Astrocyte of the spinal cord (primary cell): ENCODE data around the gene ENPP3.

ENCODE experiments used
- DNase-seq: peaks from one replicate; pipeline ENCODE4 v3.0.0; 2011; ENCODE audit warnings: low read depth, low spot score
- H3K4me3 ChIP-seq: 2 replicates; pipeline ENCODE4 v1.5.1; 2011; ENCODE audit warnings: low read depth, mild to moderate bottlenecking, low read length, moderate library complexity
- in situ Hi-C: cut with HindIII; loops from 2 replicates; pipeline ENCODE4 v1.10.0; 2017; ENCODE audit warnings: low sequenced_read_pairs
- TF ChIP-seq, protein P1 (sequence below): IDR thresholded peaks from 2 replicates; pipeline ENCODE4 v1.5.1; 2012; ENCODE audit warnings: low read depth, mild to moderate bottlenecking, low read length, inconsistent platforms

Gene ENPP3

DNA sequence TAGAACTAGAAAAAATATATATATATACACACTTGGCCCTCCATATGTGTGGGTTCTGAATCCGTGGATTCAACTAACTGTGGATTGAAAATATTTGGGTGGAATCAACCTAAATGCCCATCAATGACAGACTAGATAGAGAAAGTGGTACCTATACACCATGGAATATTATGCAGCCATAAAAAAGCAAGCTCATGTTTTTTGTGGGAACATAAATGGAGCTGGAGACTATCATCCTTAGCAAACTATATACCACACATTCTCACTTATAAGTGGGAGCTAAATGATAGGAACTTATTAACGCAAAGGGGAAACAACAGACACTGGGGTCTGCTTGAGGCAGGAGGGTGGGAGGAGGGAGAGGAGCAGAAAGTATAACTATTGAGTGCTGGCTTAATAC lies 36.1 kb downstream of the ENPP3 start:
- H3K4me3 ChIP-seq = no peak overlapping the region
- DNase-seq = no peak
- TF ChIP-seq, protein P1, sequence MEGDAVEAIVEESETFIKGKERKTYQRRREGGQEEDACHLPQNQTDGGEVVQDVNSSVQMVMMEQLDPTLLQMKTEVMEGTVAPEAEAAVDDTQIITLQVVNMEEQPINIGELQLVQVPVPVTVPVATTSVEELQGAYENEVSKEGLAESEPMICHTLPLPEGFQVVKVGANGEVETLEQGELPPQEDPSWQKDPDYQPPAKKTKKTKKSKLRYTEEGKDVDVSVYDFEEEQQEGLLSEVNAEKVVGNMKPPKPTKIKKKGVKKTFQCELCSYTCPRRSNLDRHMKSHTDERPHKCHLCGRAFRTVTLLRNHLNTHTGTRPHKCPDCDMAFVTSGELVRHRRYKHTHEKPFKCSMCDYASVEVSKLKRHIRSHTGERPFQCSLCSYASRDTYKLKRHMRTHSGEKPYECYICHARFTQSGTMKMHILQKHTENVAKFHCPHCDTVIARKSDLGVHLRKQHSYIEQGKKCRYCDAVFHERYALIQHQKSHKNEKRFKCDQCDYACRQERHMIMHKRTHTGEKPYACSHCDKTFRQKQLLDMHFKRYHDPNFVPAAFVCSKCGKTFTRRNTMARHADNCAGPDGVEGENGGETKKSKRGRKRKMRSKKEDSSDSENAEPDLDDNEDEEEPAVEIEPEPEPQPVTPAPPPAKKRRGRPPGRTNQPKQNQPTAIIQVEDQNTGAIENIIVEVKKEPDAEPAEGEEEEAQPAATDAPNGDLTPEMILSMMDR = no peak
- in situ Hi-C loops = no loop called here

DNA sequence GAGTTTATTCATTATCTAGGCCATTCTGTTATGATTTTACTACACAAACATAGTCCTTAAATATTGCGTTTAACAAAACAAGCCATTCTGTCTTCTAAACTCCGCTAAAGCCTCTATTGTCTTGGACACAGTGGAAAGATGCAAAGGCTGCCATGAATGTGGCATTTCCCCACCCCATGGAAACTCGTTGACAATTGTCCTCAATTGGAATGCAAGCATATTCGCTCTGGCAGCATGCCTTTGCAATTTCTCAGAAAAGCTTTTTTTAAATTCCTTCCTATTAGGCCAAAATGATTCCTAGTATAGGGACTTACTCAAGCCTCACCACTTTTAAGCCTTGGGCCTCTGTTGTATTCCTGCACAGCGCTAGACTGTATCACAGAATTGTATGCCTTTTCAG lies 41.3 kb downstream of the ENPP3 start:
- DNase-seq = no peak
- in situ Hi-C loops = no loop called here
- TF ChIP-seq, protein P1 = no peak
- no peak overlapping the region for H3K4me3 ChIP-seq

DNA sequence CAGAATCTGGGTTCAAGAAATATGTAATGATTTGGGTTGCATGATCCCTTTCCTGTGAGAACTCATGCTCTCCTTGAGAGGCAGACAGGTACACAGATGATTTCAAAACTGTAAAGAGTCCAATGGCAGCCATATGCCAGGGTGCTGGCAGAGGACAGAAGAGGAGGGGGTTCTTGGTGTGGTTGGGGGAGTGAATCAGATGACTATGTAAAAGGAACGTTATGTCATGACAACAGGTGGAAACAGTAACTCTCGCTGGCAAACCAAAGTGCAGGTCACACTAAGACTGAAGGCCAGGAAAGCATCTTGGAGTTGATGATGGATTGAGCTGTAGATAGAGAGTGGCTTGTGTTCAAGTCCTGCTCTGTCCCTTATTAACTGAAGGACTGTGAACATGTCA lies 43.8 kb downstream of the ENPP3 start:
- TF ChIP-seq, protein P1 = no peak
- no peak for DNase-seq
- in situ Hi-C loops = no loop called here
- H3K4me3 ChIP-seq = no peak overlapping the region

DNA sequence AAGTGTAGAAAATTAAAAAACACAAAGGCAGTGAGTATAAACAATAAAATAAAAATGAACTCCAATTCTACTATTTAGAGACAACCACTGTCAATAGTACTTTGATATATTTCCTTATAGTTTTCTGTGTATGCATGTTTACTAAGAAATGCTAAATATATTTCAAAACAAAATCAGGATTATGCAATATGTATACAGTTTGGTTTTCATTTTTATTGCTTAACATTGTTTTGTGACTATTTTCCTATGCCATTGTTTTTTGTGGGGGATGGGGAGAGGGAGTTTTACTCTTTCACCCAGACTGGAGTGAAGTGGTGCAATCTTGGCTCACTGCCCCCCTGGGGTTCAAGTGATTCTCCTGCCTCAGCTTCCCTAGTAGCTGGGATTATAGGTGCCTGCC lies 44.5 kb downstream of the ENPP3 start:
- no peak overlapping the region for H3K4me3 ChIP-seq
- DNase-seq = no peak
- in situ Hi-C loops = no loop called here
- TF ChIP-seq, protein P1 = no peak

DNA sequence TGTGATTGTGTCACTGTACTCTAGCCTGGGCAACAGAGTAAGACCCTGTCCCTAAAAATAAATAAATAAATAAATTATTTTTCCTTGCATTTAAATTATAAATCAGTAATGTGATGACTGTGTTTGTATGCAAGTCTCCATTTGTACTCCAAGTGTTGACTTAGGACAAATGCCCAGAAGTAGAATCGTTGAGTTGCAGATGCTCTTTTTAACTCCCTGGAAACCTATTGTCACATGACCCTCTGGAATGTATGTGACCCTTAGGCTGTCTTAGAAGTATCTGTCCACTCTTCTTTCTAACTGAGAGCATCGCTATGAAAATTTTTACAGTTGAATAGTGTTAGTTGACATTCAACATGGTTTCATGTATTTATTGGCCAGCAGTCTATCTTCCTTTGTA lies 45.3 kb downstream of the ENPP3 start:
- in situ Hi-C loops = no loop called here
- H3K4me3 ChIP-seq = no peak overlapping the region
- peak; percentile 14 for DNase-seq
- TF ChIP-seq, protein P1 = no peak

DNA sequence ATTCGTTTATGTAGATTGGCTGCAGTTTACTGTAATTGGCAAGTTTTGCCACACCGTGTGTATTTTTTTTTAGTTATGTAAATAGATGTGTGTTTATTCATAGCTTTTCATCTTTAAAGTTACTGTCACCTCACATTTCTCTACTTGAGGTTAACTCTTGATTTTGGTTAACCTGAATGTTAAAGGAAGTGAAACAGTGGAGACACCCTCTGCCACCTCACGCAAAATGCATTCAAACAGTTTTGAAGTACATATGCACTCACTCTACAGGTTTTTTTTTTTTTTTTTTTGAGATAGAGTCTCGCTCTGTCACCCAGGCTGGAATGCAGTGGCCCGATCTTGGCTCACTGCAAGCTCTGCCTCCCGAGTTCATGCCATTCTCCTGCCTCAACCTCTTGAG lies 46.4 kb downstream of the ENPP3 start:
- in situ Hi-C loops = no loop called here
- TF ChIP-seq, protein P1 = no peak
- no peak for DNase-seq
- H3K4me3 ChIP-seq = no peak overlapping the region

DNA sequence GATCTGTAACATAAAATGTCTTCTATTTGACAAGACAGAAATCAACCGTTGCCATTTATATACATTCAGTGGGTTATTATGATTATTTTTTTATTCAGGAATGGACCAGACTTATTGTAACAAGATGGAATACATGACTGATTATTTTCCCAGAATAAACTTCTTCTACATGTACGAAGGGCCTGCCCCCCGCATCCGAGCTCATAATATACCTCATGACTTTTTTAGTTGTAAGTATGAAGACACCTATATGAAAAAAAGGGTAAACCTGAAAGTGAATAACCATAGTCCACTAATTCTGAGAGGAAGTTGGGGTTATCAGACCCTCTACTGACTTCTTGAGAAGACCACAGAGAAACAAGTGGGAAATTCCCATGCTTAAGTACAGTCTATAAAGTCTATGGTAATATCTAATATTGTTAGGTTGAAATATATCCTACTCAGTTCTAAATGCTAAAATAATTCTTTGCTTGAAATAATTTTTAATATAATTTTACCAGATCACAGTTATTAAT lies 48.2 kb downstream of the ENPP3 start:
- no peak overlapping the region for H3K4me3 ChIP-seq
- DNase-seq = no peak
- TF ChIP-seq, protein P1 = no peak
- in situ Hi-C loops = no loop called here
